GM19328 (cell line): ENCODE measurements around the gene ADAMTS20.
"Not testable (repeated sequence)": the region's sequence is repeated elsewhere in the genome, so short reads cannot be mapped to it uniquely, and the experiment has no call there.

Source experiments
- ATAC-seq: cut with Tn5 transposase; IDR thresholded peaks from one replicate; pipeline ENCODE4 v1.9.1; 2021; ENCODE audit warnings: mild to moderate bottlenecking, moderate library complexity; ENCODE audit not compliant: unreplicated experiment

Gene ADAMTS20

GRCh38 chr12:43551971-43552559, at the start of gene ADAMTS20:
Gene ADAMTS20, minus strand, starts transcription at chr12:43552203. Its CDS starts 282 bp downstream, at chr12:43551921.
- no peak for ATAC-seq

DNA sequence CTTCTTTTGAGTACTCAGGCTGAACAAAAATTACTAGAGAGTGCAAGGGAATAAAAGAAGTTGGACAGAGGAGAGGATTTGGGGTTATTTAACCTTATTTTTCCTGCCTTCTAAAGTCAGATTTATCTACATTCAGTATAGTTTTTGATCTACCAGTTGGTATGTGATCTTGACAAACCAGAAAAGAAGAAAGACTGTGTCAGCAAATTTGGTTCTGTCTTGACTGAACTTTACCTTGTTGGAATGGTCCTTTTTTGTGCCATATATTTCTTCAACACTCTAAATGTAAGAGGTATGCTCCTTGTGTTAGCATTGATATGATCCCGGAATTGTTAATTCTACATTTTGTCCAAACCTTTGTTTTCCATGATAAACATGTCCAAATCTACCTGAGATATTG, 47.7 kb upstream of the ADAMTS20 start:
- no peak for ATAC-seq

GRCh38 chr12:43599066-43599465, 47.1 kb upstream of the ADAMTS20 start:
- ATAC-seq = no peak

DNA sequence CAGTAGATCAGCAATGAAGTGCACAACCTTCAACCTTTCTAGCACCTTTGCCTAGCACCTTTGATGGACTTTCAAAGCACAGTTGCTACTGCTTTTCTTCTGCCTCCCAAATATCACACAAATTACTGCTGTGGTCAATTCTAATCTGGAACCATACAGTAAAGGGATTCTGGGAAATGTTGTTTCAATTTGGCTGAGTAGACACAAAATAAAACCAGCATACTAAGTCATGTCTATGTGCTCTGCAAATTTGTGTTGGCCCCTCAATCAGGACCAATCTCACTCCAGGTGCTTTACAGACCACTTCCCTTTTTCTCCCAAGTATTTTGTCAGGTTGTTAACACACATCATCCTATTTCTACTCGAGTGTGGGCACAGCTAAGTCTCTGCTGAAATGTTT, 38.3 kb upstream of the ADAMTS20 start:
- no peak for ATAC-seq

- ATAC-seq = no peak
Measured at GRCh38 chr12:43586646-43587245, 34.7 kb upstream of the ADAMTS20 start.

GRCh38 chr12:43585676-43586075, 33.7 kb upstream of the ADAMTS20 start:
- ATAC-seq = no peak

GRCh38 chr12:43580601-43581000, 28.6 kb upstream of the ADAMTS20 start:
- no peak for ATAC-seq

- no peak for ATAC-seq
Measured at GRCh38 chr12:43579206-43579605, 27.2 kb upstream of the ADAMTS20 start.

- ATAC-seq = no peak
Measured at GRCh38 chr12:43578782-43579181, 26.8 kb upstream of the ADAMTS20 start.

- no peak for ATAC-seq
Measured at GRCh38 chr12:43577381-43577780, 25.4 kb upstream of the ADAMTS20 start.

DNA sequence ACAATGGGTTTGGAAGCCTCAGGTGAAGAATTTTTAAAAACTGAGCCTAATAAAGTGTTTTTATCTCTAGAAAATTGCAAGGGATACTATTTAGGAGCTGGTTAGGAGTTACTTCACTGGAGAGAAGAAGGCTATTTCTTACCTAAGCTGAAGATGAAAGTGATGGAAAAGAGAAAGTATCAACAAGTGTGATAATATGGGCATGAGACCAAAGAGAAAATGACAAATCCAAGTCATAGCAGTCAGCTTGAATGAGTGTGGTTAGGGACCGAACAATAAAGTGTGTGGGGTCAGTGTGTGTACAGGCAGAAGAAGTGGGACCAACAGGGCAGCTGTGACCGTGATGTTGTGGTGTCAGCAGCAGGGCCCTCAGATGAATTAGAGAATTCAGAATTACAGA, 24.2 kb upstream of the ADAMTS20 start:
- no peak for ATAC-seq

DNA sequence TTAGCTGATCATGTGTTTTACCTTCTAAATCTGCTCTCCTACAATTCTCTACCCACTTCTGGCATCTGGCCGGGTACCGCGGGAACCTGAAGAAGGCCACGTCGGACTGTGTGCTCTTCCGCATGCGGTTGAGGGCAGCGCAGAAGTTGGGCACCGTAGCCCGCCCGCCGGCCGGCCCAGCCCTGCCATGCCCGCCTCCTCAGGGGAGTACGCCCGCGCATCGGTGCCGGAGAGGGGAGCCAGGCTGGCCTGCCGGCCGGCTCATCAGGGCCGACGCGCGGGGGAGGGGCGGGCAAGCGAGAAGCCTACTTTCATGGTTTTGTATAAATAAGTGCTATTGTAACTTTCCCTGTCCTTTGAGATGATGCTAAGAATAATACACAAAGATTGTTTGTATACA, 19.9 kb upstream of the ADAMTS20 start:
- ATAC-seq = no peak

DNA sequence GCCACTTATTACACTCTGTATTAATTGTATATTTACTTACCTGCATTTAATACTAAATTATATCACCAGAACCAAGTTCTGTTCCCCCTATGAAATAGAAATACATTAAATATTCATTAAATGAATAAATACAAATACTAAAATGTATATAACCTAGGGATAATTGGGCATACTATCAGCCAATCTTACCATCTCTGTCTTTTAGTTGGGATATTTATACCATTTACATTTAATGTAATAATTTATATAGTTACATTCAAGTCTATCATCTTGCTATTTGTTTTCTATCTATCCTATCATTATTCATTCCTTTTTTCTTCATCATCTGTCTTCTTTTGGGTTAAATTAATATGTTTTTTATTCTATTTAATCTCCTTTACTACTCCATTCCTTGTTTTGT, 4.1 kb upstream of the ADAMTS20 start:
- ATAC-seq = no peak

DNA sequence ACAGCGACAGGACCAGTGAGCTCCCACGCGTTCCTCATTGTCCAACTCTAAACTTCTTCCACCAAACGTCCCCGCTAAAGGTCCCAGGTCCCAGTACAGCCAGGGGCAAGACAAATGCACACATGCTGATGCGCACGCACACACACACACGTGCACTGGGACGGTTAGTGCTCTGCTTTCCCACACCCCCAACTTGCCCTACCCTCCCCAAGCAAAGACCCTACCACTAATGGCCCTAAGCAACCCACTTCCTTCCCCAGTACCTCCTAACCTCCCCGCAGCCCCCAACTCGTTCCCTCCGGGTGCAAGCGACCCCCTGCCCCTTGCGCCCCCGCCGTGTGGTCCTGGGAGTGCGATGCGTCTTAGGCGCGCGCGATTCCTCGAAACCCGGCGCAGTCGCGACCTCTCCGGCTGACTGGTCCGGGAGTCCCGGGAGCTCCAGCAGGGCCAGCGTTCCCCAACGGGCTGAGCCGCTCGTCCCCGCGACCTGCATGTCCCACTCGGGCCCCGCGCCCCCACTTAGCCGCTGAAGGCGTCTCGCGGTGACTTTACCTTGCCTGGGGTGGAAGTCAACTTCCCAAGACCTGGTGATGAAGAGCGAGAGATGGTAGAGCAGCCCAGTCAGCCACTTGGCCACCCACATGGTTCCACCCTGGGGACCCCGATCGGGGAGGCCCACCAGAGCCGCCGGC, 578 bp downstream of the ADAMTS20 start:
- no peak for ATAC-seq

DNA sequence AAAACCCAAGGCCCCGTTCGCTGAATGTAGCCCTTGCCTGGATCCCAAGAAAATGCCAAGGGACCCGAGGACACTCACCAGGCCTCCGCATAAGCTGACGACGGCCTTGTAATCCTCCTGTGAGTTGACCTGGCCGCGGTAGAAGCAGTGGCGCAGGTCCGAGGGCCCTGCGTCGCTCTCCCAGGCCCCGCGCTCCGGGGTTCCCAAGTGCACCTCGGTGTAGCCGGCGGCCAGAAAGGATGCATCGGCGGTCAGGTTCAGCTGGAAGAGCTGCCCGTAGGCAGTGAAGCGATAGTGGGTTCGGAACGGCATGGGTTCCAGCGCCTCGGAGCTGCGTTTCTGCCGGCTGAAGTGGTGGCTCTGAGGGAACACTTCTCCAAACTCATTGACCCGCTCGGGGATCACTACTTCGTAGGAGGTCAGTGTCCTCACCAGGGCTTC, 1.2 kb downstream of the ADAMTS20 start:
- ATAC-seq = no peak

- ATAC-seq = no peak
Measured at GRCh38 chr12:43544703-43545102, 7.3 kb downstream of the ADAMTS20 start.

DNA sequence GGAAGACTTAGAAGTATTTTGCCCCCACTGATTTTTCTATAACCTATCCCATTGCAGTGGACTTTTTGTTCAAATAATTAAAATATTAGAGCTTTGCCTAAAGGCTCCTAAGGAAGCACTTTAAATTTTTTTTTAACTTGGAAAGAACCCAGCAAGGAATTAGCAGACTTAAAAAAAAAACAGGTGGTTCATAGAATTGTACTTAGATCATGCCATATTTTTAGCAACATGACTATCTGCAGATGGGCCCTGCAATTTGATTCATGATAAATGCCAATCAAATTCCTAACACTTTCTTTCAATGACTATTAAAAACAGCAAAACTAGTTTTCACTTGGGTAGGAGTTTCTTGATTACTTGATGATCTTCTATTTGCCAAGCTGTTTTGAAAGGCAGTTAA, 11.5 kb downstream of the ADAMTS20 start:
- ATAC-seq = no peak

DNA sequence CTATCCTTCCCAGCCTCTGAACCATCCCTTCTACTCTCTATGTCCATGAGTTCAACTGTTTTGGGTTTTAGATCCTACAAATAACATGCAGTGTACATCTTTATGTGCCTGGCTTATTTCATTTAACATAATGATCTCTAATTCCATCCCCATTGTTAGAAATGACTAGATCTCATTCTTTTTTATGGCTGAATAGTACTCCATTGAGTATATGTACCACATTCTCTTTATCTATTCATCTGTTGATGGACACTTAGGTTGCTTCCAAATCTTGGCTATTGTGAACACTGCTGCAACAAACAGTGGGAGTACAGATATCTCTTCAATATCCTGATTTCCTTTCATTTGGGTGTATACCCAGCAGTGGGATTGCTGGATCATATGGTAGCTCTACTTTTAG, 14.3 kb downstream of the ADAMTS20 start:
- not testable (repeated sequence) for ATAC-seq

DNA sequence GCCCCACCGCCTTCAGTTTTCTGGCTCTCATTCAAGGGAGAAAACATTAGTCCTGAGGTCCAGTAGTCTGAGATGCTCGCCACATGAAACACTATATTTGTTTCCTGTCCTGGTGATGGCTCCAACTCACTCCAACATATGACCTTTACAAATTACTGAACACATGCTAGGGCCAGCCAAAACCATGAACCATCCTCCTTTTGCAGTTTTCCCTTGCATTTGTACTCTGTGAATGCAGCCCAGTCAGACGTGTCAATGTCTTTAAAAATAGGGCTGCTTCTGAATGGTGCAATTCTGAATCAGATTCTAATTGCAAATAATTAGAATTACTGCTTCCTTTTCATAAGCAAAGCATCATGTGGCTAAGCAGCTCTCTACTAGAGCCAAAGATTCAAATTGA, 36.0 kb downstream of the ADAMTS20 start:
- ATAC-seq = no peak

DNA sequence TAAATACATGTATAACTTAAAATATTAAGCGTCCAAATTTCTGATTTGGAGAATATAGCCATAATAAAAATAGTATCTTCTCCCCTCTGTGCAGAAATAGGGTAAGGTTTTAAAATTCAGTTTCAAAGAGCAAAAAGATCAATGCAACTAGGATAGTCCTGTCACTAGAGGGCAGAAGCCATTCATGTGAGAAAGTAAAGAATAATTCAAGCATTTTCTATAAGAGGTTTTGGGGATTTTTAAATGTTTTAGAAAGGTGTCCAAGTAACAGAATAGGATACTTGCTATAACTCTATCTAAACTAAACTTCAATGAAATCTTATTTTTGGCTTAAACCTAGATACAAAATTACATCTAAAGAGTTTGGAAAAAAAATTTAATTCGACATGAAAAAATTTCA, 50.3 kb downstream of the ADAMTS20 start:
- no peak for ATAC-seq

GRCh38 chr12:43493261-43493797, 58.7 kb downstream of the ADAMTS20 start:
- ATAC-seq = no peak
